Nasal cavity respiratory epithelium epithelial cell of viscerocranial mucosa (primary cell): Measurements from ENCODE around the gene CYP17A1. TPM values are rescaled to one million over a fixed set of nuclear protein-coding genes. Genes with fewer than 3 reads are reported as not detected.

Source experiments
- total RNA-seq: library from RNA; depleted of rRNA; stranded (reverse); fragments of >200 nt; gene quantifications from 2 replicates; pipeline ENCODE4 v1.2.3, GENCODE V29; 2014

The CYP17A1 gene
- total RNA-seq: not detected in 2 replicates

GRCh38 chr10:102837230-102837721 is at the start of gene CYP17A1:
TSS of gene CYP17A1 (minus strand) at chr10:102837413. CDS start at chr10:102837361, 52 bp downstream.

GRCh38 chr10:102869258-102870198 is 32.3 kb upstream of the CYP17A1 start, which contains the start of gene AS3MT:
TSS of gene AS3MT (plus strand) at chr10:102869470. CDS start at chr10:102869593, 123 bp downstream.

Other genes with a start within 250 kb of the CYP17A1 start
- gene TRIM8, start 192.9 kb downstream of the CYP17A1 start, total RNA-seq: 44.8 and 111 TPM in 2 replicates
- 5.5 and 6.5 TPM in 2 replicates for gene ARL3, start 123.0 kb downstream of the CYP17A1 start, total RNA-seq
- 2.1 and 2.4 TPM in 2 replicates for gene SFXN2, start 122.8 kb downstream of the CYP17A1 start, total RNA-seq
- 26.3 and 44.1 TPM in 2 replicates for gene WBP1L, start 93.5 kb downstream of the CYP17A1 start, total RNA-seq
- gene BORCS7, start 16.8 kb upstream of the CYP17A1 start, total RNA-seq: 8.9 and 20.0 TPM in 2 replicates
- gene AS3MT, start 32.1 kb upstream of the CYP17A1 start, total RNA-seq: 2.1 and 5.8 TPM in 2 replicates
- gene CNNM2, start 80.9 kb upstream of the CYP17A1 start, total RNA-seq: 2.7 and 8.3 TPM in 2 replicates